A549 (cell line): ENCODE data around the gene PDHB. TPM values are rescaled to one million over a fixed set of nuclear protein-coding genes. Genes with fewer than 3 reads are reported as not detected.
A peak's percentile ranks its signal among the peaks of the same experiment; 100 is the strongest.

ENCODE experiments used
- ATAC-seq, 2 experiments: fragments of 200-7000 bp in 1 of 2; fragments of >200 bp in 1 of 2; cut with Nextera tagmentation in 1 of 2; cut with Tn5 transposase in 1 of 2; 3 replicates each; pipeline versions ENCODE4 v1.8.0 to v1.9.1; 2018 to 2020; ENCODE audit warnings: mild to moderate bottlenecking in 1 of 2, moderate library complexity in 1 of 2
- CTCF ChIA-PET: fragments of 300-600 bp; sonication (Branson Sonifier 250); formaldehyde crosslinking; extraction: SDS; loops from one replicate; lab custom pipeline; 2021; ENCODE audit warnings: antibody characterized with exemption, inconsistent platforms; lab: Yijun Ruan, JAX
- POLR2A ChIA-PET: fragments of 350-600 bp; formaldehyde crosslinking; extraction: SDS; loops from one replicate; lab custom pipeline; 2021; ENCODE audit warnings: antibody characterized with exemption, inconsistent platforms; lab: Yijun Ruan, JAX
- DNase-seq, 2 experiments: peaks; one replicate each; pipeline versions ENCODE4 v3.0.0 to v3.0.0-alpha.2; 2011 to 2016; ENCODE audit warnings: low read depth in 1 of 2, low spot score in 1 of 2
- FAIRE-seq: peaks from 2 replicates; lab custom pipeline; 2011; peaks lifted over from hg19 to GRCh38; lab: Jason Lieb, UNC
- H3K27ac ChIP-seq, 2 experiments: fragments of >200 bp; sonication (Bioruptor Twin); formaldehyde crosslinking; 3 replicates each; pipeline ENCODE4 v1.5.1; 2016 to 2017
- H3K4me1 ChIP-seq: fragments of >200 bp; sonication (Bioruptor Twin); formaldehyde crosslinking; 3 replicates; pipeline ENCODE4 v1.6.1; 2016
- H3K4me2 ChIP-seq: fragments of >200 bp; sonication (Bioruptor Twin); formaldehyde crosslinking; 3 replicates; pipeline ENCODE4 v1.6.1; 2016
- H3K4me3 ChIP-seq: fragments of >200 bp; sonication (Bioruptor Twin); formaldehyde crosslinking; 3 replicates; pipeline ENCODE4 v1.5.1; 2016
- H3K9me3 ChIP-seq: fragments of >200 bp; sonication (Bioruptor Twin); formaldehyde crosslinking; 3 replicates; pipeline ENCODE4 v1.6.1; 2016
- CHD2 ChIP-seq: fragments of 150-350 bp; IDR thresholded peaks from 2 replicates; pipeline ENCODE4 v1.6.1; 2014; ENCODE audit warnings: low read length; ENCODE audit not compliant: partially characterized antibody
- CHD4 ChIP-seq: fragments of 200-600 bp; sonication (generic); IDR thresholded peaks from 2 replicates; pipeline ENCODE4 v1.6.1; 2016; ENCODE audit warnings: antibody characterized with exemption, mild to moderate bottlenecking, borderline replicate concordance
- EHF ChIP-seq: fragments of 250-450 bp; sonication (Bioruptor Pico); IDR thresholded peaks from 2 replicates; pipeline ENCODE4 v1.5.0; 2020; ENCODE audit warnings: mild to moderate bottlenecking
- FOSB ChIP-seq: fragments of 250-450 bp; sonication (Bioruptor Pico); IDR thresholded peaks from 2 replicates; pipeline ENCODE4 v1.5.0; 2020; ENCODE audit warnings: mild to moderate bottlenecking, moderate library complexity
- FOSL2 ChIP-seq, 2 experiments: fragments of 450-650 bp in 1 of 2; fragments of >200 bp in 1 of 2; sonication (Bioruptor Twin) in 1 of 2; formaldehyde crosslinking; IDR thresholded peaks; 2 replicates each; pipeline versions ENCODE4 v1.5.0 to v1.6.1; 2016 to 2020; ENCODE audit warnings: mild to moderate bottlenecking in 1 of 2, moderate library complexity in 1 of 2
- HEYL ChIP-seq: fragments of 250-450 bp; sonication (Bioruptor Pico); IDR thresholded peaks from 2 replicates; pipeline ENCODE4 v1.8.0; 2021; ENCODE audit warnings: mild to moderate bottlenecking, moderate library complexity
- HOXB13 ChIP-seq: fragments of 250-450 bp; sonication (Bioruptor Pico); IDR thresholded peaks from 2 replicates; pipeline ENCODE4 v1.5.0; 2020; ENCODE audit warnings: low read depth, mild to moderate bottlenecking, moderate library complexity
- MAFK ChIP-seq: fragments of 450-650 bp; IDR thresholded peaks from 2 replicates; pipeline ENCODE4 v1.6.1; 2014; ENCODE audit not compliant: partially characterized antibody
- MAZ ChIP-seq: fragments of 150-350 bp; IDR thresholded peaks from 2 replicates; pipeline ENCODE4 v1.6.1; 2014; ENCODE audit warnings: antibody characterized with exemption, low read depth, low read length, borderline replicate concordance
- NFE2L2 ChIP-seq: fragments of 150-350 bp; conservative IDR thresholded peaks from 2 replicates; pipeline ENCODE4 v1.6.1; 2014; ENCODE audit warnings: low read length
- NPAS2 ChIP-seq: fragments of 250-450 bp; sonication (Bioruptor Pico); IDR thresholded peaks from 2 replicates; pipeline ENCODE4 v1.8.0; 2022; ENCODE audit warnings: mild to moderate bottlenecking, moderate library complexity, borderline replicate concordance
- POLR2AphosphoS2 ChIP-seq: conservative IDR thresholded peaks from 2 replicates; pipeline ENCODE4 v1.6.1; 2012; ENCODE audit warnings: low read length, improper control_type of control experiment, inconsistent platforms
- RAD21 ChIP-seq, 2 experiments: fragments of >200 bp in 1 of 2; sonication (Bioruptor Twin) in 1 of 2; formaldehyde crosslinking in 1 of 2; IDR thresholded peaks in 1 of 2; conservative IDR thresholded peaks in 1 of 2; 2 replicates in 1 of 2; 3 replicates in 1 of 2; pipeline ENCODE4 v1.6.1; 2012 to 2018; ENCODE audit warnings: inconsistent platforms in 1 of 2
- RARB ChIP-seq: fragments of 250-450 bp; sonication (Bioruptor Pico); IDR thresholded peaks from 2 replicates; pipeline ENCODE4 v1.8.0; 2021; ENCODE audit warnings: mild to moderate bottlenecking, moderate library complexity
- SREBF2 ChIP-seq: fragments of 450-650 bp; IDR thresholded peaks from 2 replicates; pipeline ENCODE4 v1.6.1; 2014; ENCODE audit warnings: mild to moderate bottlenecking, moderate library complexity
- ZSCAN20 ChIP-seq: fragments of 250-450 bp; sonication (Bioruptor Pico); IDR thresholded peaks from 2 replicates; pipeline ENCODE4 v1.8.0; 2022; ENCODE audit warnings: mild to moderate bottlenecking, moderate library complexity
- WGBS: methylation state at CpG from one replicate; pipeline ENCODE4 v1.1.6; 2017; ENCODE audit errors: missing lambda C conversion rate; 5-methylcytosine and 5-hydroxymethylcytosine counted together
- polyA plus RNA-seq, 4 experiments: library from polyadenylated mRNA; depleted of rRNA in 3 of 4; stranded (reverse); fragments of >200 nt; fragmentation: RNase III in 1 of 4; extraction: RNeasy Plus Mini Kit Qiagen cat#74134 plus additional on column Dnase treatment in 1 of 4; gene quantifications; 2 replicates in 3 of 4; 3 replicates in 1 of 4; pipeline ENCODE4 v1.2.3, GENCODE V29; 2011 to 2017
- TF ChIP-seq, protein P1 (sequence below): fragments of 250-450 bp; sonication (Bioruptor Pico); IDR thresholded peaks from 2 replicates; pipeline ENCODE4 v1.5.0; 2021; ENCODE audit warnings: mild to moderate bottlenecking, moderate library complexity, borderline replicate concordance
- TF ChIP-seq, protein P2 (sequence below): fragments of 450-650 bp; IDR thresholded peaks from 2 replicates; pipeline ENCODE4 v1.6.1; 2014; ENCODE audit warnings: antibody characterized with exemption
- TF ChIP-seq, protein P3 (sequence below): IDR thresholded peaks from 2 replicates; pipeline ENCODE4 v1.6.1; 2012; ENCODE audit warnings: low read depth, borderline replicate concordance

Gene PDHB
- polyA plus RNA-seq, 2 of the 4 experiments (the other 2 are of a cell fraction), result 82.0 to 113 TPM

GRCh38 chr3:58478781-58479180, 45.1 kb upstream of the PDHB start (continued):
- TF ChIP-seq, protein P1, sequence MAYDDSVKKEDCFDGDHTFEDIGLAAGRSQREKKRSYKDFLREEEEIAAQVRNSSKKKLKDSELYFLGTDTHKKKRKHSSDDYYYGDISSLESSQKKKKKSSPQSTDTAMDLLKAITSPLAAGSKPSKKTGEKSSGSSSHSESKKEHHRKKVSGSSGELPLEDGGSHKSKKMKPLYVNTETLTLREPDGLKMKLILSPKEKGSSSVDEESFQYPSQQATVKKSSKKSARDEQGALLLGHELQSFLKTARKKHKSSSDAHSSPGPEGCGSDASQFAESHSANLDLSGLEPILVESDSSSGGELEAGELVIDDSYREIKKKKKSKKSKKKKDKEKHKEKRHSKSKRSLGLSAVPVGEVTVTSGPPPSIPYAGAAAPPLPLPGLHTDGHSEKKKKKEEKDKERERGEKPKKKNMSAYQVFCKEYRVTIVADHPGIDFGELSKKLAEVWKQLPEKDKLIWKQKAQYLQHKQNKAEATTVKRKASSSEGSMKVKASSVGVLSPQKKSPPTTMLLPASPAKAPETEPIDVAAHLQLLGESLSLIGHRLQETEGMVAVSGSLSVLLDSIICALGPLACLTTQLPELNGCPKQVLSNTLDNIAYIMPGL (CRISPR knock-in tag), result no peak
- TF ChIP-seq HEYL (CRISPR knock-in tag) (no peak), MAFK (no peak), NFE2L2 (no peak), CHD4 (no peak)

DNA sequence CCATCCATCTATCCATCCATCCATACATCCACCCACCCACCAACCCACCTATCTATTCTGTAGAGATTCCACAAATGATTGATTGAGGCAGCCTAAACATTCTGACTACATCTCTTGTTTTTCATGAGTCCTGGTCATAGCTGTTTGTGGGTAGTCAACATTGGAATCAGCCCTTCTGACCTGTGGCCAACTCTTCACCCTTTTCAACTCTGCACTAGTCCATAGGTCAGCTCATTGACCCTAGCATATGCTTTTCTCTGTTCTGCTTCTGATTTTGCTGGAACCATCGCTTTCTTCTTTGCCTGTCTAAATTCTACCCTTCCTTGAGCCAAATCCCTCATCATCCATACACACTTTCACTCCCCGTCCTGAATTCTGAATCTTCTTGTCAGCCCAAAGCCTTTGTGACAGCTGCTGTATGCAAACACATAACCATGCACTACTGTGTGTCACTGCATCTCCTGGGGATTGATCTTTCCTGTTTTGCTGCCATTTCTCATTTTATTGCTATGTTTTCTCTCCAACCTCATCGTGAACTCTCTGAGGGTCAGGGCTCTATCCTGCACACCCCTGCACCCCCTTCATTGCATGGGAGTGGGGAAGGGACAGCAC, 41.4 kb upstream of the PDHB start:
- FAIRE-seq, result no peak
- Histone ChIP-seq H3K27ac (peak overlapping the region in 1 of 2 experiments; percentile 94; a peak in 3 of 6 replicates), H3K9me3 (peaks cover 6% of the 10 kb centered on the region; the same call in 2 of the 3 replicates), H3K4me1 (peaks cover 45% of the 10 kb centered on the region), H3K4me2 (no peak overlapping the region), H3K4me3 (no peak overlapping the region)
- 76% methylated on average over 3 of the region's 3 CpGs for WGBS
- TF ChIP-seq RAD21 (conservative IDR thresholded peaks at IDR 0.05 in 1 of 2, IDR thresholded peaks at IDR 0.05 in 1 of 2) (no peak), MAZ (no peak), ZSCAN20 (CRISPR knock-in tag) (no peak), HOXB13 (no peak), NPAS2 (CRISPR knock-in tag) (no peak), NFE2L2 (no peak), SREBF2 (no peak)
- ChIA-PET POLR2A (no interaction called here), CTCF (interaction anchor here (1.7 to 3.9 kb wide), 3 partner anchors 11 to 16 kb away, joined by 4 to 22 read pairs (median 6); no protein-coding TSS in a partner anchor)
- DNase-seq, result no peak
- no peak for ATAC-seq

DNA sequence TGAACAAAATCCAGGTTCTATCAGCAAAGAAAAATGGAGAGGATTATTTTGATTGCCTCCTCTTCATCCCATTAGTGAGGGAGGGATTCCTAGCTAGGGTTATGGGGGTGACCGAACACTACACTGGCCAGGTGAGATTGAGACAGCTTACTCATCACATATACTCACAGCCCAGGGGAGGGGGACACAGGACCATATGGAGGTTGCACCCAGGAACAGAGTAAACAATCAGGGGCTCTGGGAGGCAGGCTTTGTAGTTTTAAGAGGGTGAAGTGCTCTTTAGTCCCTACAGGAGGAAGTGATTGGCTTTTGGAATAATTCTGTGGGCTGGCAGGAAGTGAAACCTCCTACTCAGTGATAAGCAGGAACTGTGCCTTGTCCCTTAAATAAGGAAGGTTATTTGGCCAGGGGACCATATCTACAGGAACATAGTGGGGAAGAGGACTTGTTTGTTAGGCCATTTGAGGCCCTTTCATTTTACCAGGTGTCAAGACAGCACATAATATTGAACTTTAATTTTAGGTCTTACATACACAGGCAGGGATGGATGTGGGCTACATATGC, 40.8 kb upstream of the PDHB start:
- Histone ChIP-seq H3K27ac (peak overlapping the region in 1 of 2 experiments; percentile 94; a peak in 4 of 6 replicates), H3K4me3 (no peak overlapping the region), H3K9me3 (peaks cover 6% of the 10 kb centered on the region; the same call in 2 of the 3 replicates), H3K4me1 (peaks cover 51% of the 10 kb centered on the region), H3K4me2 (no peak overlapping the region)
- ATAC-seq (no peak), DNase-seq (no peak), FAIRE-seq (no peak)
- ChIA-PET POLR2A (no interaction called here), CTCF (interaction anchor here (1.0 to 3.9 kb wide), 3 partner anchors 11 to 18 kb away, joined by 3 to 22 read pairs (median 4); partner anchors contain the start of gene KCTD6)
- 100% methylated on average over 1 of the region's 1 CpG for WGBS
- TF ChIP-seq CHD2 (no peak), EHF (CRISPR knock-in tag) (no peak), RARB (CRISPR knock-in tag) (no peak), FOSL2 (IDR thresholded peaks at IDR 0.05) (no peak), FOSL2 (CRISPR knock-in tag; IDR thresholded peaks at IDR 0.05) (no peak)

GRCh38 chr3:58473275-58473674, 39.6 kb upstream of the PDHB start:
- TF ChIP-seq, protein P2, sequence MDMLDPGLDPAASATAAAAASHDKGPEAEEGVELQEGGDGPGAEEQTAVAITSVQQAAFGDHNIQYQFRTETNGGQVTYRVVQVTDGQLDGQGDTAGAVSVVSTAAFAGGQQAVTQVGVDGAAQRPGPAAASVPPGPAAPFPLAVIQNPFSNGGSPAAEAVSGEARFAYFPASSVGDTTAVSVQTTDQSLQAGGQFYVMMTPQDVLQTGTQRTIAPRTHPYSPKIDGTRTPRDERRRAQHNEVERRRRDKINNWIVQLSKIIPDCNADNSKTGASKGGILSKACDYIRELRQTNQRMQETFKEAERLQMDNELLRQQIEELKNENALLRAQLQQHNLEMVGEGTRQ, result no peak
- TF ChIP-seq FOSB (CRISPR knock-in tag) (no peak), POLR2AphosphoS2 (no peak), SREBF2 (no peak)
- TF ChIP-seq, protein P3, sequence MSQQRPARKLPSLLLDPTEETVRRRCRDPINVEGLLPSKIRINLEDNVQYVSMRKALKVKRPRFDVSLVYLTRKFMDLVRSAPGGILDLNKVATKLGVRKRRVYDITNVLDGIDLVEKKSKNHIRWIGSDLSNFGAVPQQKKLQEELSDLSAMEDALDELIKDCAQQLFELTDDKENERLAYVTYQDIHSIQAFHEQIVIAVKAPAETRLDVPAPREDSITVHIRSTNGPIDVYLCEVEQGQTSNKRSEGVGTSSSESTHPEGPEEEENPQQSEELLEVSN, result no peak
- no peaks in the 10 kb centered on the region for H3K9me3 ChIP-seq
- peaks cover 56% of the 10 kb centered on the region for H3K4me1 ChIP-seq
- H3K4me2 ChIP-seq, result no peak overlapping the region
- POLR2A ChIA-PET, result no interaction called here
- no peak for DNase-seq
- ATAC-seq, result no peak
- WGBS, result 100% methylated on average over 1 of the region's 1 CpG
- no peak for FAIRE-seq
- peak overlapping the region in 1 of 2 experiments; percentile 94; a peak in 4 of 6 replicates for H3K27ac ChIP-seq
- CTCF ChIA-PET, result interaction anchor here (1.1 to 3.9 kb wide), 2 partner anchors 9 to 59 kb away, joined by 5 to 22 read pairs; no protein-coding TSS in a partner anchor
- no peak overlapping the region for H3K4me3 ChIP-seq
